HG02571 (cell line): ENCODE data around the gene TTC7B.

ENCODE experiments used
- ATAC-seq: cut with Tn5 transposase; IDR thresholded peaks from one replicate; pipeline ENCODE4 v1.9.1; 2021; ENCODE audit warnings: mild to moderate bottlenecking, moderate library complexity; ENCODE audit not compliant: unreplicated experiment

The TTC7B gene

DNA sequence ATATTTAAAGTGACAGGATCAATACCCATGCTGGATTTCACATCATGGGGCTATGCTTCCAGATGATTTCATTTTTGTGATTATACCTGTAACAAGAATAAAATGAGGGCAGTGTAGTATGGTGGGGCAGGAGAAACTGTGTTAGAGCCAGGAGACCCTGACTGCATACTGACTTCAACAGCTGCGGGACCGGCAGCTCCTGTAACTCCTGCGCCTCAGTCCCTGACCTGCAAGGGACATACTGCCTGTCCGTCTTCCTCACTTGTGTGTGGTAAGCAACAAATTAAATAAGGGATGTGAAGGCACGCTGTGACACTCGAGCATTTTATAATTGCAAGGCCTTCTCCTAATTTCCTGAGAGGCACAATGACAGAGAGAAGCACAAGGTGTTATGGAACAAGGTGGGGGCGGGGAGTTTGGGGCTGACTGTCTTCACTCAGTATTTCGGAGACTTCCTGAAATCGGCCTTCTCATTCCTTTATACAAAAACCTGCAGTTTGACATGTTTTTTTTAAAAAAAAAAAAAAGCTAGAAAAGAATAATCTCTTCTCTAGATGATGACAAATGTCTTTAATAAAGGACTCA is 164.2 kb downstream of the TTC7B start:
- ATAC-seq: no peak

DNA sequence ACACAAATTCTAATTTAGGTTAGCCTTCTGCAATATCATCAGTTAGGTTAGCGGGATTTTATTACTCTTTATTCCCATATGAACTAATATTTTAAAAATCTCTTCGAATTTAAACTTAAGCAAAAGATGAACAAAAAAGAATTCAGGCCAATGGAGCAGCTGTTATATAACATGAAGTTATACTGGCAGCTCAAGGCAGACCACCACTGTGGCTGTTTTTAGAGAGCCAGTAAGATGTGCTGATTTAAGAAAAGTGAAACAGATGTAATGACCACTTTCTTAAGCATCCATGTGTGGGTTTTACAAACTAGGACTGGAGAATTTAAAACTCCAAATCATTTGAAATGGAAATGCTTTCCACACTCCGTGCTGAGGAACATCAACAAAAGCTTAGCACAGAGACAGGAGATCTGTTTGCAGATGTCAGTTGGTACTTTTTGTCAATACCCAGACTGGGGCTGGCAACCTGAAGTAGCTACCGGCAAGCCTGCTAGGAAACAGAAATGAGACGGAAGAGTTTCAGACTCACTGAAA is 164.9 kb downstream of the TTC7B start:
- ATAC-seq: no peak

DNA sequence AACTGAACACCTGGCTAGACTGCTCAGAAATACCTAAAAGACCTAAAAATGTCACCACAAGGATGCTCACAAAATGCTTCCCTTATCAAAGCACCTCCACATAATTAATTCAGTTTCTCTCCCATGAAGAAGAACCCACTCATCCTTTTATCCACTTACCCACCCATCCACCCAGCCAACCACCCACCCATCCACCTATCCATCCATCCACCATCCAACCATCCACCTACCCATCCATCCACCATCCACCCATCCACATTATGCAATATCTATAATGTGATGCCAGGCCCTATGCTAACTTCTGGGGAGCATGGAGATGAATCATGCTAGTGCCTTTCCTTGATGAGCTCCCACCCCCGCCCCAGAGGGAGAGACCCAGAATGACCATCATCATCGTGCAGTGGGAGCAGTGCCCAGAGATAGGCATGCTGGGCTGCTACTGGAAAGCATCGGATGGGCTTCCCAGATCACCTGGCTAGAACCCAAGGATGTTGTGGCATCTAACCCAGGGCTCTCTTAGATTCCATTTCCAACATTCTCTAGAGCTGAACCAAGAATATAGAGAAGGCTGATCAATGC is 166.6 kb downstream of the TTC7B start:
- ATAC-seq: no peak

DNA sequence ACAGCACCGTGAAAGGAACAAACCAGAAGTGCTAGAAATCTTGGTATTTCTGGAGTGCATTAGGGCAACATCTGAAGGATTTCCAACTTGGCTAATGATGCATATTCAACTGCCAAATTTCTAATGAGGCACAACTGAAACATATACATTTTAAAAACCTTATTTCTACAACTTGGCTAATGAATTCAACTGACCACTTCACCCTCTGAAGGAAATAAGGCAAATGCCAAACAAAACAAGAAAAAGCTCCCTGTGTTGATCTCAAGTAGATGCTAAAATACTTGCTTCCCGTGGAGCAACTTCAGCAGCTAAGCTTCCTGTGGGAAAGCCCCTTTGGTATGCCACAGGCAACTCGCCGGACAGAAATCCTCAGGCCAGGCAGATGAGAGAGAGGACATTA is 167.1 kb downstream of the TTC7B start:
- ATAC-seq: no peak

DNA sequence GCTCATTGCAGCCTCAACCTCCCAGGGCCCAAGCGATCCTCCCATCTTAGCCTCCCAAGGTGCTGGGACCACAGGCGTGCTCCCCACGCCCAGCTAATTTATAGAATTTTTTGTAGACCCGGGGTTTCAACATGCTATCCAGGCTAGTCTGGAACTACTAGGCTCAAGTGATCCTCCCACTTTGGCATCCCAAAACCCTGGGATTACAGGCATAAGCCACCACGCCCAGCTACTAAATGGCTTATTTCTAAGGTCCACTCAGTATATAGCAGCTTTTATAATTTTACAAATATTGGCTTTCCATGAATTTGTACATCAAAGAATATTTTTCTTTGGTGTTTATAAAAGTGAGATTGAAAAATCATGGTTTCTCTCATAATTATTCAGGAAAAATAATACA is 167.8 kb downstream of the TTC7B start:
- ATAC-seq: no peak

DNA sequence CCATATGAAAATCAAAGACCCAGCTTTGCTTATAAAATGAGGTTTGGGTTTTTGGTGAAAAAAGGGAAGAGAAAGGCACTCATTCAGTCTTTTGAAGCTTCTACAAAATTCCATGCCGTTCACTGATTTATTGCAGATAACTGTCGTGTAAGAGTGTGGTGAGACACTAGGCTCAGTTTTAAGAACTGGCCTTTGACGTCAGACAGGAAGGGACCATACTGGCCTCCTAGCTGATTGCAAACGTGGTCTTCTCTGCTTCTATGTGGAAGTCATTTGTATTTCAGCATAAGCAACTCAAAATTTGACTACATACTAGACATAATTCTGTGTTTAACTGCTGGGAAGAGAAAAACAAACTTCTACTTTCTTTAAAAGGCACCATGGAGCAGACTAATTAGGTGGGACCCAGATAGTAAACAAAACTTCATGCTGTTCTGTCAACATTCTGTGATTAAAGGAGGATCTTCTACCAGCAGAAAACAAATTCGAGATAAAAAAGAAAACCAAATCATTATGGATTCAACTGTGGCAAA is 168.7 kb downstream of the TTC7B start:
- no peak for ATAC-seq

DNA sequence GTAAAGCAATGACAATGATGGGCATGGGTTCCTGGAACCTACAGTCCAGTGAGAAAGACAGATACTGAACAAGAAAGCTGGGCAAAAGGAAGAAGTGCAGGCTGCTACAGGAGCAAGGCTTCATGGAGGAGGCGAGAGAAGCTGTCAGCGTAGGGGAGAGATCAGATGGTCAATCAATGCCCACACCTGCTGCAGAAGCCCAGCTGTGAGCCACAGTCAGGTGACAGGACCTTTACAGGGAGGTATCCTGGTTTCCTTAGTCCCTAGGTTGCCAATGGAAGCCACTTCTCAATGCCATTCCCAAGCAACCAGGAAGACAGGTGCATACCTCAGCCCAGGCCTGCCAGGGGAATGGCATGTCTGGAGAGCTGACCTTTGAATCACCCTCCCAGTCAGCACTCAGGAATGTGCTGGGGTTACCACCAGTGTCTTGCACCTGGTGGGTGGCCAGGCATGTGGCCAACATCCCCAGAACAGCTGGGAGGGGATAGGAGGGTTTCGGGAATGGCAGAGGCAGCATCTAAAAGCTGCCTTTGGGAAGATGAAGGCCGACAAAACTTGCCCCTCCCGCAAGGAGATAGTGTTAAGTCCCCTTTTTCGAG is 170.3 kb downstream of the TTC7B start:
- ATAC-seq: no peak

DNA sequence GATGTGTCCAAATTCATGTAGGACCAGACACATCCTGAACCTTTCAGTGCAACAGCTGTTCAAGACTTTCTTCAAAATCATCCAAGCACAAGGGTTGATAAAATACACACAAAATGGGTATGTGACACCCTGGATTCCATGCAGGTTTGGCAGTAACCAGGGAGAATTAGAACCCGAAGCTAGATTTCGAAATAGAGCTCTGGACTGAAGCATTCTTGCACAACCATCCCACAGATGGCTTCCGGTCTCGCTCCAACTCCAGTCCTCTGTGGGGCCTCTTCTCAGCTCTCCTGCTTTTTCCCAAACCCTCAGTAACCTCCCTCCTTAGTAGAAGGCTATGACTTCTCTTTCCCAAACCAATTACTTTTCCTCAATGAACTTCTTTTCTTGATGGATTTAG is 171.3 kb downstream of the TTC7B start:
- ATAC-seq: no peak

DNA sequence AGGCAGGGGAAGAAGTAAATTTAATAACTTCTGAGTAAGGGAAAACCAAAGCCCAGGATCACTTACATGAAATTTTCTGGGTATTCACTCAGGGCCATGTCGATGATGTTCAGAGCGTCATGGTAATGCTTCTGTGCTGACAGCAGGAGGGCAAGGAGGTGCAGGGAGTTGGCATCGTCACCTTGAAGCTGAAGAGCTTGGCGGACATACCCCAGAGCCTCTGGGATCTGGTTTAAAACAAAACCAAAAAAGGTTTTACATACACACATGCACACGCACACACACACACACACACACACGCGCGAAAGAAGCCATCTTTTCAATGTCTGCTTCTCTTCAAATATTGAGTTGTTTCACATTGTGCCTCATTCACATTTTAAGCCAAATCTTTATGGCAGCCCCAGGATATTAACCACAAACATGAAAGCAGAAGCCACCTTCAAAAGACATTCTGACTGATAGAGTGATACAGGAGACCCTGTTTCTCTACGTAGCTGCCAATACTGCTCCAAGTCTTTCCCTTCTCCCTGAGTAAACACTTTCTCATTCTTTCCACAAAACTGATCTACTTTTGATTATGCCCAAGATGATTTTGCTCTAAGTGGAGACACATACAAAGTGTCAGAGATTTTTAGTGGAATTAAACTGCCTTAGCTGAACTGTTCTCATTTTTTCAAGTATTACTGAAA is 172.1 kb downstream of the TTC7B start:
- ATAC-seq: no peak

DNA sequence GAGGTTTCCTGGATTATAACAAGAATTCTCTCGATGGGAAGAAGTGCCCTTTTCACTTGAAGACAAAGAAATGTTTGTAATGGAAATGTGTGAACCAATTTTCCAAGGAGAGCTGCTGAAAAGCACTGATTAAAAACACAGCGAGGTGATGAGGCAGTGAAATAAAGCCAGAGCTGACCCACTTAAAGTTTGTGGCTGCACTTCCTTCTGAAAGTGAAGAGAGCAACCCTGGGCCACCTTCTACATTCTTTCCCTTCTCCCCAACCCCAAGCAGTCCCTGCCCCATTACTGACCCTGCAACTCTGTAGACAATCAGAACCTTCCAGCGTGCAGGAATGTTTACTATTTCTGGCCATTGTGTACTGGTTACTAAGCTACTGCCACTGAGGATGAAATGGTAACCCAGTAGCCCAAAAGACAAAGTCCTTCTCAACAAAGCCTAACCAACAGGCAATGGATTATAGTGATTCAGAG is 173.9 kb downstream of the TTC7B start:
- no peak for ATAC-seq

DNA sequence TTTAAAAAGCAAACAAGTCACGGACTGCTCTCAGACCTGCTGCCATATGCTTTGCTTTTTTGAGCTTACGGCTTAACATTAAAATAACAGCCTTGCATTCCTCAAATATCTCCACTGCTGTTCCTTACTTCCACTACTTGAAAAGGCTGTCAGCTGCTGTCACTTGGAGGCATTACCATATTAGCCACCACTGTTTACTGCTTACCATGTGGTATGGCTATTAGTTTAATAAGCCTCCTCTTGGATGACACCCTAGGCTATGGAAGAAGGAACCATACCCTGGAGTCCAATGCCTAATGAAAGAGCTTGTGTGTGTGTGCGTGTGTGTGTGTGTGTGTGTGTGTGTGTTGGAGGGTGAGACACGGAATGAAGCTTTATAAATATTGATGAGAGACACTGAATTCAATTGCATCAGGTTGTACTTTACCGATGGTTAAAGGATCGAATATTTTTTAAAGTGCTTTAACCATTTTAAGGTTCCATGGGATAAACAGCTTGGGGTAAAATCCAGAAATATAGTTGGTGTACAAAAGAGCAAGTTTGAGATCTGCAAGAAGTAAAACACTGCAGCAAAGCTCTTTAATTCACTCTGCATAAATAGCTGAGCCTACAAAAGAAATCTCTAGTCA is 174.5 kb downstream of the TTC7B start:
- no peak for ATAC-seq

DNA sequence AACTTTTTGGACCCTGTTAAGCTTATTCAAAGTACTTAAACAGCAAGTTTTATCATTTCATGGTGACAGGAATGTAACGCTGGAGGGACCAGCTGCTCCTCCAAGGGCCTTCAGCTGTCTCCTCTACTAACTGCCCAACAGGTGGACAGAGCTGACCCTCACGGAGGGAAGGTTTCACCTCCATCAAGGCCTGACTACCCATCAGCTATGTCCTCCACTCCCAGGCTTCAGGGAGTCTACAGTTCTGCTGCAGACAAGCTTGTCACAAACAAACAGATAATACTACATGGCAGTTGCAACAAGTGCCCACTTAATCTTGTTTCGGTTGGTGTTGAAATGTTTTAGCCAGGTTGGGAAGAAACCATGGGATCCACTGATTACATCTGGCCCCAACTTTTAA is 175.1 kb downstream of the TTC7B start:
- no peak for ATAC-seq

DNA sequence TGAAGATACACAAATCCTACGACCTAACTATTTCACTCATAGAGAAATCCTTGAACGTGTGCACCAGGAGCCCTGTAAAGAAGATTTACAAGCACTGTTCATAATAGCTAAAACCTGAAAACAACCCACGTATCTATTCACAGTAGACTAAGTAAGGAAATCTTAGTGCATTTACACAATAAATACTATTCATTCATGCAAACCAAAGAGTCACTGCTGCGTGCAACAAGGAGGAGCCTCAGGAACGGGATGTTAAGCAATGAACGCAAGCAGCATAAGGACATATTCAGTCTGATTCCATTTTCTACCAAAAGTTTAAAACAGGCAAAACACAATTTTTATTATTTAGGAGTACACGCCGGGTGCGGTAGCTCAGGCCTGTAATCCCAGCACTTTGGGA is 176.6 kb downstream of the TTC7B start:
- ATAC-seq: no peak

DNA sequence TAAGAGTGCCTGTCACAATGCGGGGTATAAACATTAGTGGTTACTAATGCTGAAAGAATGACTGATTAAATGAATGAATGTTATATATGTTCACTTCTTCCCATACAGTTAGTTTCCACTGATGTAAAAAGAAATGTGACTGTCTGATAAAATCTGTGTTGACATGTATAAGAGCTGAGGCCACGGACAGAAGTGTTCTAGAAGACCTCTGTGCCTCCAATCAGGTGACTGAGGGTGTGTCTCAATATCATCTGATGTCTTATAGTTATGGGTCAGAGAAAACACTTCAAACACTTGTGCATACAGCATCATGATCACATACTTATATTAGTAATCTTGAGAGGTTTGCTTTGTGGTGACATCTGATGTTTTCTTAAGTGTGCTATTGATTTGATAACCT is 183.4 kb downstream of the TTC7B start:
- ATAC-seq: no peak

DNA sequence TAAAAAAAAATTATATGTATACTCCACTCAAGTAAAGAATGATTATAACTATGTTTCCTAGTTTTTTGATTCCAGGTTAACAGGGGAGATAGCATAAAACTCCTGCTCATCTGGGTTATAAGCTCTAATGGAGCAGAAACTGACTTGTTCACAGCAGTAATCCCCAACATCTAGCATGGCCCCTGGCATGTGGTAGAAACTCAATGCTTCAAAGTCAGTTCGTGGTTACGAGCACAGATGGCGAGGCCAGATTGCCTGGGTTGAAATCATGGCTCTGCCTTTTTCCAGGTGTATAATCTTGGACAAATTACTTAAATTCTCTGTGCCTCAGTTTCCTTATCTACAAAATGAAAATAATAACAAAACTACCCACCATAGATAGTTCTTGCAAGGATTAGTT is 183.8 kb downstream of the TTC7B start:
- ATAC-seq: no peak

DNA sequence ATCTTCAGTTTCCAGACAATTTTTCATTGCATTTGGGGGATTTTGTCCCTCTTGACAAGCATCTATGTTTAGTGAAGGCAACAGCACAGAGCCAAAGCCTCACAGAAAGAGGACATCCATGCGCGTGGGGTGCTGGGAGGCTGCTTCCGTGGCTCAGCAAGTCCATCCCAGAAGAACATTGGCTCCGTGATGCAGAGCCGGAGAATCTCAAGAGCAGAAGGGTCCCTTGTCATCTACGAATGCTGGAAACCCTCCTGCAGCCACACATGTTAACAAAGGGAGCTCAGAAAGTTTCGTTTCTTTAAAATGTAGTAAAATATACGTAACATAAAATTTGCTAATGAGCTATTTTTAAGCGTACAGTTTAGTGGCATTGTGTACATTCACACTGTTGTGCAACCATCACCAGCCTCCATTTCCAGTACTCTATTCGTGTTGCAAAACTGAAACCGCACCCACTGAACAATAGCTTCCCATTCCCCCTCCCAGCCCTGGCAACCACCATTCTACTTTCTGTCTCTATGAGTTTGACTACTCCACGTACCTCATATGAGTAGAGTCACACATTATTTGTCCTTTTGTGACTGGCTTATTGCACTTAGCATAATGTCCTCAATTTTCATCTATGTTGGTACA is 185.9 kb downstream of the TTC7B start:
- ATAC-seq: no peak

DNA sequence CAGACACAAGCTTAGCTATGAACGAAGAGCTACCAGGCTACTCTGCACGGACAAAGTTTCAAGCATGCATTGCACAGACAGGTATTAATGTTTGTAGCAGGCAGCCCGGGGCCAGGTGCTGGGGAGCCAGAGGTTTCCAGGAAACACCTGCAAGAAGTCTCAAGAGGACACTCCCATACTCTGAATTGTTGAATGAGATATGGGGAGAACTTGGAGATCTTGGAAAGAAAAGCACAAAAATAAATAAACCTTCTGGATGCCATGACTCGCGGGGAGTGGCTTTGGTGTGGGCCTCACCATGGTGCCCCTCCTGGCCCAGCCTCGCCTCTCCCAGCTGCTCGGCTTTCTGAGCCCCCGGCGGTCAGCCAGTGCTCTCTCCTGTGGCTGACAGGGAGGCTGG is 186.8 kb downstream of the TTC7B start:
- ATAC-seq: no peak

DNA sequence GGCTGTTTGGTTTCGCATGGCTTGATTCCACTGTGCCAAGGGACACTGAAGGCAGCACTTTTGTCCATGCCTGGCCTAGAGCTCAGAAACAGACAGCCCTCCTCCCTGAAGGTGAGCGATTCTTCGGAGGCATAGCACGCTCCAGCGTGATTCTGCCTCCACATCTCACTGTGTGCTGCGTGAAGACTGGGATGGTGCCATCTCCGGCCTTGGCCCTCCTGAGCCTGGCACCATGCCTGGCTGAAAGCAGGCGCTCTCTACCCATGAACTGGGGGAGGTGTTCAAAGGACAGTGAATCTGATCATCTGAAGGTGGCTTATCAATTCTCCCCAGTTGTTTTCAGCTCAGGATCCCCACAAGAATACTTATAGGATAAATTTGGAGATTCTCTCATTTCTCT is 187.4 kb downstream of the TTC7B start:
- ATAC-seq: no peak

DNA sequence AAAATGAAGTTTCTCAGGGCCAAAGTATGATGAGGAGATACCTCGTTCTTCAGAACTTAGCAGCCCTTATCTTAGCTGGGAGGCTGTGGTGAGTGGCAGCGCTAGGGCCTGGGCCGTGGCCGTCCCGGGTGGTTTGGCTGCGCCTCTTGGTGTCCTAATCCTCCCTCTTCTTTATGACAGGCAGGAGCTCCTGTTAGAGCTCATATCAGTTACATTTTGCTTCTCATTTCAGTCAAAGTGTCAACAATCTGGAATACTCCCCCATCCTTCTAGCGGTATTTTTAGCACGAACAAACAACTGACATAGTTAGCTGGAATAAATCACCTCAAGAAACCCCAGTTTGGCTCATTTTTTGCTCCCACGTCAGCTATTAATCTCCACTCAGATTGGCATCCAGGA is 188.8 kb downstream of the TTC7B start:
- no peak for ATAC-seq

DNA sequence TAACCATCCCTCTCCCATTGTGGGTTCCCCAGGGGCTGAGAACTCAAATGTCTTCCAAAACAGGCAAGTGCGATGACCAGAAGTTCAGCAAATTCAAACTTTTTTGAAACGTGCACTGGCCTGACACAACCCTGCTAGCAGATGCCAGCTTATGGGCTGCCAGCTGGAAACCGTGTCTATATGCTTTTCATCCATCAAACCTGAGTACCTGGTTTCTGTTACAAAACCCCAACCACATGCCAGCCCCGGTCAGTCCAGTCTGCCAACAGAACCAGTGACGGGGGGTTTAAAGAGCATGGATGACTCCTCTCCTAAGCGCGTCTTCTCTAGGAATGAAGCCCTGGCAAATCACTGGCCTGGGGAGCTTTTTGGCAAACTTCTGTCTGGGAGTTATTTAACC is 189.7 kb downstream of the TTC7B start:
- ATAC-seq: no peak

DNA sequence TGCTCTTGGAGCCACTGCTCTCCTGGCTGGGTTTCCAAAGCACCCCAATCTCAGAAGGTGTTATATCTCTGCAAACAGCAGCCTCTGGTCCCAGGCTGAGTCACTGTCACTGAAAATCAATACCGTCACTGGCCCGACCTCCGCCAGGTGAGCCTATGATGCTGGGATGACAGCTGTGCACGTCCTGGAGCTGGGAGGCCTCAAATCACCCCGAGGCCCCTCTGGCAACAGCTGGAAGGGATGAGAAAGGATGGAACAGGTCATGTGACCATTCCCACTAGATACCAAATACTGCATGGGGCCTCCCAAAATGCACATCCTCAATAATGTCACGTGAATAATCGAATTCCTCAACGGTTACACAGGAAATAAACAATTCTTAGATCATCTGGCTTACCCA is 190.8 kb downstream of the TTC7B start:
- no peak for ATAC-seq
